ENCODE data around the gene CDIPT. TPM values are rescaled to one million over a fixed set of nuclear protein-coding genes. Genes with fewer than 3 reads are reported as not detected.

The CDIPT gene
- total and polyA plus RNA-seq, 2 of the 13 experiments (the other 11 are each of a cell fraction or from before 2014, with no cell fraction given): 54.9 to 97.5 TPM

- TF ChIP-seq, protein P1, sequence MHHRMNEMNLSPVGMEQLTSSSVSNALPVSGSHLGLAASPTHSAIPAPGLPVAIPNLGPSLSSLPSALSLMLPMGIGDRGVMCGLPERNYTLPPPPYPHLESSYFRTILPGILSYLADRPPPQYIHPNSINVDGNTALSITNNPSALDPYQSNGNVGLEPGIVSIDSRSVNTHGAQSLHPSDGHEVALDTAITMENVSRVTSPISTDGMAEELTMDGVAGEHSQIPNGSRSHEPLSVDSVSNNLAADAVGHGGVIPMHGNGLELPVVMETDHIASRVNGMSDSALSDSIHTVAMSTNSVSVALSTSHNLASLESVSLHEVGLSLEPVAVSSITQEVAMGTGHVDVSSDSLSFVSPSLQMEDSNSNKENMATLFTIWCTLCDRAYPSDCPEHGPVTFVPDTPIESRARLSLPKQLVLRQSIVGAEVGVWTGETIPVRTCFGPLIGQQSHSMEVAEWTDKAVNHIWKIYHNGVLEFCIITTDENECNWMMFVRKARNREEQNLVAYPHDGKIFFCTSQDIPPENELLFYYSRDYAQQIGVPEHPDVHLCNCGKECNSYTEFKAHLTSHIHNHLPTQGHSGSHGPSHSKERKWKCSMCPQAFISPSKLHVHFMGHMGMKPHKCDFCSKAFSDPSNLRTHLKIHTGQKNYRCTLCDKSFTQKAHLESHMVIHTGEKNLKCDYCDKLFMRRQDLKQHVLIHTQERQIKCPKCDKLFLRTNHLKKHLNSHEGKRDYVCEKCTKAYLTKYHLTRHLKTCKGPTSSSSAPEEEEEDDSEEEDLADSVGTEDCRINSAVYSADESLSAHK (CRISPR knock-in tag; IDR thresholded peaks at IDR 0.05; ENCODE audit: borderline replicate concordance): peak; percentile 93; the same call in 1 of the 2 replicates
- TF ChIP-seq ERF (CRISPR knock-in tag; IDR thresholded peaks at IDR 0.05) (peak; percentile 49; the same call in 1 of the 2 replicates), PHF20 (CRISPR knock-in tag; IDR thresholded peaks at IDR 0.05) (no peak; the same call in 1 of the 2 replicates), KLF15 (CRISPR knock-in tag; IDR thresholded peaks at IDR 0.05; ENCODE audit: borderline replicate concordance) (peak; percentile 94; the same call in 1 of the 2 replicates), ZNF446 (CRISPR knock-in tag; IDR thresholded peaks at IDR 0.05) (no peak), ZNF724P (CRISPR knock-in tag; IDR thresholded peaks at IDR 0.05; ENCODE audit: borderline replicate concordance) (no peak; the same call in 1 of the 2 replicates), ZNF737 (CRISPR knock-in tag; IDR thresholded peaks at IDR 0.05; ENCODE audit: borderline replicate concordance) (0 out of 2 replicates have a peak, but pooled peaks have one; percentile 25), ZSCAN30 (CRISPR knock-in tag; IDR thresholded peaks at IDR 0.05) (no peak; the same call in 1 of the 2 replicates), WIZ (CRISPR knock-in tag; IDR thresholded peaks at IDR 0.05) (peak; percentile 47; the same call in 1 of the 2 replicates), CREB1 (IDR thresholded peaks at IDR 0.05) (peak; percentile 57; the same call in 1 of the 2 replicates), CREB1 (CRISPR knock-in tag; IDR thresholded peaks at IDR 0.05) (no peak), ZNF772 (CRISPR knock-in tag; IDR thresholded peaks at IDR 0.05) (peak; percentile 58), BCLAF1 (IDR thresholded peaks at IDR 0.05) (no peak), ZC3H13 (CRISPR knock-in tag; IDR thresholded peaks at IDR 0.05) (peak; percentile 28; the same call in 1 of the 2 replicates), ZNF644 (CRISPR knock-in tag; IDR thresholded peaks at IDR 0.05; ENCODE audit: low read depth) (no peak), ZNF580 (CRISPR knock-in tag; IDR thresholded peaks at IDR 0.05; ENCODE audit: borderline replicate concordance, low read depth) (peak; percentile 79), ZNF883 (CRISPR knock-in tag; IDR thresholded peaks at IDR 0.05; ENCODE audit: not compliant biosample characterization) (peak; percentile 13), RFX3 (CRISPR knock-in tag; IDR thresholded peaks at IDR 0.05) (0 out of 2 replicates have a peak, but pooled peaks have one; percentile 14), TIGD3 (CRISPR knock-in tag; IDR thresholded peaks at IDR 0.05; ENCODE audit: borderline replicate concordance) (no peak), ZNF841 (CRISPR knock-in tag; IDR thresholded peaks at IDR 0.05; ENCODE audit: borderline replicate concordance) (no peak), MTA1 (CRISPR knock-in tag; IDR thresholded peaks at IDR 0.05; ENCODE audit: borderline replicate concordance) (no peak)
- TF ChIP-seq, protein P2, sequence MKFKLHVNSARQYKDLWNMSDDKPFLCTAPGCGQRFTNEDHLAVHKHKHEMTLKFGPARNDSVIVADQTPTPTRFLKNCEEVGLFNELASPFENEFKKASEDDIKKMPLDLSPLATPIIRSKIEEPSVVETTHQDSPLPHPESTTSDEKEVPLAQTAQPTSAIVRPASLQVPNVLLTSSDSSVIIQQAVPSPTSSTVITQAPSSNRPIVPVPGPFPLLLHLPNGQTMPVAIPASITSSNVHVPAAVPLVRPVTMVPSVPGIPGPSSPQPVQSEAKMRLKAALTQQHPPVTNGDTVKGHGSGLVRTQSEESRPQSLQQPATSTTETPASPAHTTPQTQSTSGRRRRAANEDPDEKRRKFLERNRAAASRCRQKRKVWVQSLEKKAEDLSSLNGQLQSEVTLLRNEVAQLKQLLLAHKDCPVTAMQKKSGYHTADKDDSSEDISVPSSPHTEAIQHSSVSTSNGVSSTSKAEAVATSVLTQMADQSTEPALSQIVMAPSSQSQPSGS (CRISPR knock-in tag; IDR thresholded peaks at IDR 0.05): peak; percentile 7; the same call in 1 of the 2 replicates
Observed at GRCh38 chr16:29899516-29900101, 36.6 kb upstream of the CDIPT start, which contains the start of gene SEZ6L2 (continued).
